ENCODE data around the gene CCDC172. TPM values are rescaled to one million over a fixed set of nuclear protein-coding genes. Genes with fewer than 3 reads are reported as not detected.
"Not testable (repeated sequence)": the region's sequence is repeated elsewhere in the genome, so short reads cannot be mapped to it uniquely, and the experiment has no call there.

Gene CCDC172
- total RNA-seq, 3 donors from 2014 or later: not detected

- DNase-seq: no peak
- Mint-ChIP-seq H3K4me1 (ENCODE audit: low read depth) (no peaks in the 10 kb centered on the region), H3K27me3 (ENCODE audit: low read depth) (no peaks in the 10 kb centered on the region), H3K9me3 (no peaks in the 10 kb centered on the region), H3K4me3 (no peak overlapping the region), H3K36me3 (ENCODE audit: insufficient read depth) (no peaks in the 10 kb centered on the region)
- ATAC-seq: no peak
Observed at GRCh38 chr10:116382290-116382689, 58.0 kb downstream of the CCDC172 start.

- DNase-seq (no peak), ATAC-seq (peak in 1 of 2 donors; percentile 34)
- Mint-ChIP-seq H3K9me3 (no peaks in the 10 kb centered on the region), H3K4me3 (no peak overlapping the region), H3K4me1 (ENCODE audit: low read depth) (no peaks in the 10 kb centered on the region), H3K27me3 (ENCODE audit: low read depth) (no peaks in the 10 kb centered on the region), H3K36me3 (ENCODE audit: insufficient read depth) (no peaks in the 10 kb centered on the region)
Observed at GRCh38 chr10:116385311-116385710, 61.1 kb downstream of the CCDC172 start.

DNA sequence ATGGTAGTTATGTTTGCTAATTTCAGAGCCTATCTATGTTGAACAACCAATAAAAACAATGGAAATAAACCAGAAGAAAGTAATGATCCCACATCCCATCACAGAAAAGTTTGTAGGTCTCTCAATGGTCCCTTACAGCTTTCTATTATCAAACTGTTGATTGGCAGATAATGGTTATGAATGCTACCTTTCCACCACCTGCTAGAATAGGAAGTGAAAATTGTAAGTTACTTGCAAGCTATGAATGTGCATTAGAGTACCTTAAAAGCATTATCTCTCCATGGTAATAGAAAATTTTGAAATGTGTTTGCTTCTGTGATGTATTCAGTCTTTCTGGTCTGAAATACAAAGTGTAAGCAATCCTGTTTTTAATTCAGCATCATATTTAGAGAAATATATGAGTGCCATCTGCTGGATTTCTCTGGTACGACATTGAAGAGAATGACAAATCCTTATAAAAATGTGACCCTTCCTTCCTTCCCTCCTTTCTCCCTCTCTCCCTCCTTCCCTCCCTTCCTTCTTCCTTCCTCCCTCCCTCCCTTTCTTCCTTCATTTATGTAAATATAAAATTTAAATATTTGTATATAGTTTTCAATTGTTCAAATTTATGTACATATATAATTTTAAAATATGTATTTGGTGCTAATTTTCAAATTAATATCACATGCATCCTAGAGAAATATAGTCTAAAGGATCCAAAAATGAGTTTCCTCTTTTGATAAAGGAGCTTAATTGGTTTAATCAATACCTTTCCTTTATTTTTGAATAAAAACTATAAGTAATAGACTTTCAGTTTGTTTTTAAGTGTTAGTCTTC is 62.0 kb downstream of the CCDC172 start:
- Mint-ChIP-seq H3K27me3 (ENCODE audit: low read depth) (no peaks in the 10 kb centered on the region), H3K36me3 (ENCODE audit: insufficient read depth) (no peaks in the 10 kb centered on the region), H3K4me1 (ENCODE audit: low read depth) (no peaks in the 10 kb centered on the region), H3K9me3 (no peaks in the 10 kb centered on the region), H3K4me3 (no peak overlapping the region)
- ATAC-seq (no peak), DNase-seq (no peak)

DNA sequence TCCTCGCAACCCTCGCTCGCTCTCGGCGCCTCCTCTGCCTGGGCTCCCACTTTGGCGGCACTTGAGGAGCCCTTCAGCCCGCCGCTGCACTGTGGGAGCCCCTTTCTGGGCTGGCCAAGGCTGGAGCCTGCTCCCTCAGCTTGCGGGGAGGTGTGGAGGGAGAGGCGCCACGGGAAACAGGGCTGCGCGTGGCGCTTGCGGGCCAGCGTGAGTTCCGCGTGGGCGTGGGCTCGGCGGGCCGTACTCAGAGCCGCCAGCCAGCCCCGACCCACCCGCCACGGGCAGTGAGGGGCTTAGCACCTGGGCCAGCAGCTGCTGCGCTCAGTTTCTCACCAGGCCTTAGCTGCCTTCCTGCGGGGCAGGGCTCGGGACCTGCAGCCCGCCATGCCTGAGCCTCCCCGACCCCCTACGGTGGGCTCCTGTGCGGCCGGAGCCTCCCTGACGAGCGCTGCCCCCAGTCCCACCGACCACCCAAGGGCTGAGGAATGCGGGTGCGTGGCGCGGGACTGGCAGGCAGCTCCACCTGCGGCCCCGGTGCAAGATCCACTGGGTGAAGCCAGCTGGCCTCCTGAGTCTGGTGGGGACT is 69.1 kb downstream of the CCDC172 start:
- H3K36me3 Mint-ChIP-seq (ENCODE audit: insufficient read depth); H3K4me1 Mint-ChIP-seq (ENCODE audit: low read depth): not testable (repeated sequence)

DNA sequence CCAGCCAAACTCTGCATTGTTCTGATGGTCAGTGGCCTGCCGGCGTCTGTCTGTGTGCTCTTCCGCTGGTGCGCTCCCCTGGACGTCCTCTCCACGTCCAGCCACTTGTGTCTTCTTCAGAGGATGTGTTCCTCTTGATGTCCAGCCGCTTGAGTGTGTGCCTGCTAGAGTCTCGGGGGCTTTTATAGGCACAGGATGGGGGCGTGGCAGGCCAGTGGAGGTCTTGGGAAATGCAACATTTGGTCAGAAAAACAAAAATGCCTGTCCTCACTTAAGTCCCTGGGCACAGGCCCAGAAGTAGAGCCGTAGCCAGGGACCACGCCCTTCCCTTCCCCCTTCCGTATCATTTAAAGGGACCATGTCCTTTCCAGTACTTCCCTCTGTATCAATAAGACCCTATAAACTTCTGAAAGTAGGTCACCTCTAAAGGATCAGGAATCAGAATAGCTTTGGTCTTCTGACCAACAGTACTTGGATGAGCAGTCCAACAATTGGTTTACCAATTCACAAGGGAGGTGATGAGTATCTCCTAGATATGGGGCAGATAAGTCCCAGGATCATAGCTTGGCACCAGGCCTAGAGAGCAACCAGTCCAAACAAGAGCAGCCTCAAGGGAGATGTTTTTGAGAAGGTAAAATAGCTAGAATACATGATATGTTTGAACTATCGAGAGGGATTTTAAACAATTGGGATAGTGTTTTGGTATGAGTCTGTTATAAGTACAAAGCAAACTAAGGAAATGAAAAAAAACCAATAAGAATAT is 71.2 kb downstream of the CCDC172 start:
- Mint-ChIP-seq H3K4me1 (ENCODE audit: low read depth) (no peaks in the 10 kb centered on the region), H3K4me3 (no peak overlapping the region), H3K36me3 (ENCODE audit: insufficient read depth) (no peaks in the 10 kb centered on the region), H3K27me3 (ENCODE audit: low read depth) (no peaks in the 10 kb centered on the region), H3K9me3 (no peaks in the 10 kb centered on the region)
- ATAC-seq (no peak), DNase-seq (no peak)

More for the DNA sequence above, 69.1 kb downstream of the CCDC172 start:
- not testable (repeated sequence) for ATAC-seq; DNase-seq; H3K9me3 Mint-ChIP-seq; H3K4me3 Mint-ChIP-seq; H3K27me3 Mint-ChIP-seq (ENCODE audit: low read depth)

DNA sequence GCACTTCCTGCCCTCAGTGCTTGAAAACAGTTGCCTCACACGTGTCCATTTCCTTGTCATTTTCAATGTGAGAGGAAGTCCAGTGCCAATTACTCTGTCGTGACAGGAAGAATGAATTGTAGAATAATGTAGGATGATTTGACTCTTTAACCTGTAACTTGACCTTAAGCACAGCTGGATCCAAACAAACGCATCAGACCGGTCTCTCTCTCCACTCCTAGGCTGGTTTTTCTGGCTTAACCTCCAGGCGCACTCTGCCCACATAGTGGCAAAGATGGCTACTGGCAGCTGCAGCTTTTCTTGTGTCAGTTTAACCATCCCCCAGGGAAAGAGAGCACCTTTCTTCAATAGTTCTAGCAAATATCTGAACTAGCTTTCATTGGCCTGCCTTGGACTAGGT is 74.0 kb downstream of the CCDC172 start:
- no peaks in the 10 kb centered on the region for H3K4me1 Mint-ChIP-seq (ENCODE audit: low read depth)
- ATAC-seq: no peak
- no peak overlapping the region for H3K4me3 Mint-ChIP-seq
- no peaks in the 10 kb centered on the region for H3K36me3 Mint-ChIP-seq (ENCODE audit: insufficient read depth)
- DNase-seq: no peak
- no peaks in the 10 kb centered on the region for H3K9me3 Mint-ChIP-seq
- H3K27me3 Mint-ChIP-seq (ENCODE audit: low read depth): no peaks in the 10 kb centered on the region

GRCh38 chr10:116402858-116403257 is 78.6 kb downstream of the CCDC172 start:
- ATAC-seq (no peak), DNase-seq (no peak)
- Mint-ChIP-seq H3K27me3 (ENCODE audit: low read depth) (no peaks in the 10 kb centered on the region), H3K4me1 (ENCODE audit: low read depth) (no peaks in the 10 kb centered on the region), H3K4me3 (no peak overlapping the region), H3K9me3 (peaks cover 3% of the 10 kb centered on the region), H3K36me3 (ENCODE audit: insufficient read depth) (no peaks in the 10 kb centered on the region)

DNA sequence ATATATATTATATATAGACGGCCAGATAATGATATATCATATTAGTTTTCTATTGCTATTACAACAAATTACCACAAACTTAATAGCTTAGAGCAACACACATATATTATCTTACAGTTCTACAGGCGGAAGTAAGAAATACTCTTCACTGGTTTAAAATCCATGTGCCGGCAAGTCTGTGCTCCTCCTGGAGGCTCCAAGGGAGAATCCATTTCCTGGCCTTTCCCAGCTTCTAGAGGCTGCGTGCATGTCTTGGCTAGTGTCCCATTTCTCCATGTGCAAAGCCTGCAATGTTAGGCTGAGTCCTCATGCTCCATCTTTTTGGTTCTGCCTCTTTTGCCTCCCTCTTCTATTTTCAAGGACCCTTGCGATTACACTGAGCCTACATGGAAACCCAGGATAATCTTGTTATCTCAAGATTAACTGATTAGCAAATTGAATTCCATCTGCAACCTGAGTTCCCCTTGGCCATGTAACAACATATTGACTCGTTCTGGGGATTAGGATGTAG is 79.5 kb downstream of the CCDC172 start:
- no peaks in the 10 kb centered on the region for H3K36me3 Mint-ChIP-seq (ENCODE audit: insufficient read depth)
- H3K27me3 Mint-ChIP-seq (ENCODE audit: low read depth): no peaks in the 10 kb centered on the region
- H3K4me1 Mint-ChIP-seq (ENCODE audit: low read depth): no peaks in the 10 kb centered on the region
- peaks cover 3% of the 10 kb centered on the region for H3K9me3 Mint-ChIP-seq
- DNase-seq: no peak
- no peak for ATAC-seq
- no peak overlapping the region for H3K4me3 Mint-ChIP-seq

DNA sequence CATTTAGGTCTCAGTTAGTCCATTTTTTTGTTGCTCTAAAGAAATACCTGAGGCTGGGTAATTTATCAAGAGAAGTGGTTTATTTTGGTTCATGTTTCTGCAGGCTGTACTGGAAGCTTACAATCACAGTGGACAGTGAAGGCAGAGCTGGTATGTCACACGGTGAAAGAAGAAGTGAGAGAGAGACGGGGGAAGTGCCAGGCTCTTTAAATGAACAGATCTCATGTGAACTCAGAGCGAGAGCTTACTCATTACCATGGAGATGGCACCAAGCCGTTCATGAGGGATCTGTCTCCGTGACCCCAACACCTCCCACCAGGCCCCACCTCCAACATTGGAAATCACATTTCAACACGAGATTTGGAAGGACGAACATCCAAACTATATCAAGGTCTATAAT is 84.5 kb downstream of the CCDC172 start:
- no peaks in the 10 kb centered on the region for H3K4me1 Mint-ChIP-seq (ENCODE audit: low read depth)
- DNase-seq (no peak), ATAC-seq (no peak)
- no peaks in the 10 kb centered on the region for H3K27me3 Mint-ChIP-seq (ENCODE audit: low read depth)
- H3K4me3 Mint-ChIP-seq: no peak overlapping the region
- H3K9me3 Mint-ChIP-seq: peaks cover 3% of the 10 kb centered on the region
- H3K36me3 Mint-ChIP-seq (ENCODE audit: insufficient read depth): no peaks in the 10 kb centered on the region

GRCh38 chr10:116410351-116410750 is 86.1 kb downstream of the CCDC172 start:
- peaks cover 3% of the 10 kb centered on the region for H3K9me3 Mint-ChIP-seq
- no peaks in the 10 kb centered on the region for H3K36me3 Mint-ChIP-seq (ENCODE audit: insufficient read depth)
- no peak for DNase-seq
- H3K4me3 Mint-ChIP-seq: no peak overlapping the region
- ATAC-seq: no peak
- no peaks in the 10 kb centered on the region for H3K27me3 Mint-ChIP-seq (ENCODE audit: low read depth)
- no peaks in the 10 kb centered on the region for H3K4me1 Mint-ChIP-seq (ENCODE audit: low read depth)

- no peak for ATAC-seq
- no peaks in the 10 kb centered on the region for H3K36me3 Mint-ChIP-seq (ENCODE audit: insufficient read depth)
Observed at GRCh38 chr10:116417821-116418220, 93.6 kb downstream of the CCDC172 start.

GRCh38 chr10:116418389-116418788 is 94.1 kb downstream of the CCDC172 start:
- no peak for ATAC-seq
- no peaks in the 10 kb centered on the region for H3K36me3 Mint-ChIP-seq (ENCODE audit: insufficient read depth)
- no peaks in the 10 kb centered on the region for H3K9me3 Mint-ChIP-seq
- DNase-seq: no peak
- no peaks in the 10 kb centered on the region for H3K4me1 Mint-ChIP-seq (ENCODE audit: low read depth)
- no peak overlapping the region for H3K4me3 Mint-ChIP-seq
- H3K27me3 Mint-ChIP-seq (ENCODE audit: low read depth): peaks cover 3% of the 10 kb centered on the region

More at GRCh38 chr10:116417821-116418220, 93.6 kb downstream of the CCDC172 start:
- H3K4me3 Mint-ChIP-seq: no peak overlapping the region
- no peak for DNase-seq
- H3K4me1 Mint-ChIP-seq (ENCODE audit: low read depth): no peaks in the 10 kb centered on the region
- H3K27me3 Mint-ChIP-seq (ENCODE audit: low read depth): peaks cover 3% of the 10 kb centered on the region
- no peaks in the 10 kb centered on the region for H3K9me3 Mint-ChIP-seq

DNA sequence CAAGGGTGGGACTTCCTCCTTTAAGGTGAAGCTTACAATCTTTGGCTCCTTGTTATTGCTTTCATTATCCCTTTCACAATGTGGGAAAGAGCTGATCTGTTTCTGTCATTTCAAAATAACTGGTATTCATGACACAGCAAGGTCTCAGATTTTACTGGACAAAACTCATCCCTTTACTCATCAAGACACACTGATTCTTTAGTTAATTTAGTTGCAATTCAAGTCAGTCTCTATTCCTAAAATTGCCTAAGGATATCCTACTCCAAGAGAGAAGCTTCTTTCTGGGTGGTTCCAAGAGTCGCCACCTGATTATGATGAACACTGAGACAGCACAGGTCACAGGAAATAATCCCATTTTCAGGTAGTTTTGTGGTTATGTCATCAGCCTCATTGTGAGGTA is 97.6 kb downstream of the CCDC172 start:
- Mint-ChIP-seq H3K4me3 (no peak overlapping the region), H3K4me1 (ENCODE audit: low read depth) (no peaks in the 10 kb centered on the region)
- no peak for ATAC-seq

DNA sequence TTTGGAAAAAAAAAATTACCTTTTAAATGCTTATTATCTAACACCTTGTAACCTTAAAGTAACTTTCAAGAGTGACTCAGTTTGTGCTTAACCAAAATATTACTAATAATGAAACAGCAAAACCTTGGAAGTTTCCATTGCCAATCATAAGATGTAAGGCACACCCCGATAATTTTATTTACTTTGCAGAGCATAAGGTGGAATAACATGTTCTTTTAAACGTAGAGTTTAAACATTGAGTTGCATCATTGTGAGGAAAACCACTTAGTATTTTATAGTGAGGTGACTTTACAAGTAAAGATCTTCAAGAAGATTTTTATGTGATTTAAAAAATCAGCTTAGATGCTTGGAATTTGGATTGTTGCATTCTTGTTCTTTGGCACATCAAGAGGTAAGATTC is 103.4 kb downstream of the CCDC172 start, which contains the start of gene PNLIPRP3:
Gene PNLIPRP3, plus strand, starts transcription at position 177 of the 400 bp plus-strand sequence. Its CDS starts 166 bp downstream, at position 343.
- Mint-ChIP-seq H3K4me3 (no peak within 1 kb of the TSS), H3K36me3 (ENCODE audit: insufficient read depth) (no peaks in the 10 kb centered on the region)
- no peak for ATAC-seq

More for the DNA sequence above, 97.6 kb downstream of the CCDC172 start:
- DNase-seq: no peak
- H3K36me3 Mint-ChIP-seq (ENCODE audit: insufficient read depth): no peaks in the 10 kb centered on the region
- H3K27me3 Mint-ChIP-seq (ENCODE audit: low read depth): peaks cover 3% of the 10 kb centered on the region
- no peaks in the 10 kb centered on the region for H3K9me3 Mint-ChIP-seq

More for the DNA sequence above, 103.4 kb downstream of the CCDC172 start, which contains the start of gene PNLIPRP3:
- H3K9me3 Mint-ChIP-seq: no peaks in the 10 kb centered on the region
- H3K27me3 Mint-ChIP-seq (ENCODE audit: low read depth): no peaks in the 10 kb centered on the region
- H3K4me1 Mint-ChIP-seq (ENCODE audit: low read depth): no peaks in the 10 kb centered on the region
- no peak for DNase-seq

Measured in activated T-cell treated with anti-CD3 and anti-CD28 coated beads, Interleukin-2, amount 50 U/mL, for 4 hours (primary cell).